ENCODE measurements around the gene CCL26. TPM values are rescaled to one million over a fixed set of nuclear protein-coding genes. Genes with fewer than 3 reads are reported as not detected.

Gene CCL26
- total and polyA plus RNA-seq, 2 of the 4 experiments (the other 2 are of a cell fraction): not detected

GRCh38 chr7:75758491-75758890, 13.5 kb downstream of the CCL26 start:
- ChIA-PET CTCF (no interaction called here), POLR2A (ENCODE audit: unreplicated experiment) (no interaction called here)
- H3K36me3 ChIP-seq (ENCODE audit: control insufficient read depth, insufficient read depth, low read length): no peaks in the 10 kb centered on the region
- H2BK15ac ChIP-seq (ENCODE audit: low read depth, low read length): no peak overlapping the region
- no peaks in the 10 kb centered on the region for H3K9me3 ChIP-seq (ENCODE audit: control insufficient read depth, insufficient read depth, low read length)
- no peak overlapping the region for H3K18ac ChIP-seq (ENCODE audit: low read depth, low read length)
- intact Hi-C loops (cut with micrococcal nuclease): no loop called here
- H2AK9ac ChIP-seq (replicated peaks; ENCODE audit: low read depth, low read length, poor library complexity): no peak overlapping the region
- H2BK20ac ChIP-seq (ENCODE audit: low read depth, low read length): no peak overlapping the region
- H3K27me3 ChIP-seq (ENCODE audit: control insufficient read depth, insufficient read depth, low read length): no peaks in the 10 kb centered on the region
- H3K14ac ChIP-seq (replicated peaks; ENCODE audit: low read depth, low read length): no peak overlapping the region
- H3K79me1 ChIP-seq (ENCODE audit: low read depth in 1 of 2, low read length in 2 of 2): no peaks in the 10 kb centered on the region
- H3K9ac ChIP-seq (ENCODE audit: low read depth, low read length): no peak overlapping the region
- H2BK120ac ChIP-seq (ENCODE audit: low read depth, low read length): no peak overlapping the region
- no TSS peak for BruUV-seq (replicated peaks)
- no peak overlapping the region for H2BK5ac ChIP-seq (ENCODE audit: low read depth, low read length, poor library complexity, severe bottlenecking)
- dilution Hi-C loops (cut with HindIII; ENCODE audit: low sequenced_read_pairs, unreplicated experiment): no loop called here
- no peaks in the 10 kb centered on the region for H4K20me1 ChIP-seq (ENCODE audit: insufficient read depth, low read length)
- H3K4ac ChIP-seq (ENCODE audit: low read depth, low read length): no peak overlapping the region
- ATAC-seq (ENCODE audit: low read depth) (peak; percentile 46), DNase-seq (peak; percentile 23)
- no peaks in the 10 kb centered on the region for H3K9me1 ChIP-seq (ENCODE audit: insufficient read depth, low read length)
- no peaks in the 10 kb centered on the region for H3K4me1 ChIP-seq (ENCODE audit: control insufficient read depth, insufficient read depth, low read length)
- H3K23ac ChIP-seq (ENCODE audit: low read depth, low read length): no peak overlapping the region
- H4K5ac ChIP-seq (ENCODE audit: low read depth, low read length): no peak overlapping the region
- TF ChIP-seq BHLHE40 (IDR thresholded peaks at IDR 0.05; ENCODE audit: low read depth, low read length) (no peak), RAD21 (IDR thresholded peaks at IDR 0.05; ENCODE audit: low read length) (no peak), CEBPB (IDR thresholded peaks at IDR 0.05; ENCODE audit: low read depth, low read length) (peak; percentile 83)
- H3K56ac ChIP-seq (ENCODE audit: extremely low read depth, insufficient read depth, low read length): no peak overlapping the region
- in situ Hi-C loops (cut with MboI; ENCODE audit: low sequenced_read_pairs): loop anchor here (10.0 kb wide), 1 partner anchor 224 kb away; no protein-coding TSS in a partner anchor
- no peak overlapping the region for H2AK5ac ChIP-seq (ENCODE audit: low read depth, low read length)
- H3K4me3 ChIP-seq (ENCODE audit: insufficient read depth, low read depth, low read length): no peak overlapping the region
- H4K8ac ChIP-seq (ENCODE audit: low read depth in 2 of 2, low read length in 2 of 2): no peak overlapping the region
- WGBS, 2 experiments (ENCODE audit: extremely low coverage in 2 of 2, insufficient read length in 1 of 2): no CpG with 5 or more reads among the region's 2 CpGs
- no peak overlapping the region for H3K4me2 ChIP-seq (ENCODE audit: low read depth, low read length)
- H3K27ac ChIP-seq (ENCODE audit: insufficient read depth, low read length): no peak overlapping the region
- no peak overlapping the region for H2AFZ ChIP-seq (replicated peaks; ENCODE audit: low read length, poor library complexity)
- H4K91ac ChIP-seq (ENCODE audit: insufficient read depth, low read depth, low read length): no peak overlapping the region
